Endodermal cell (in vitro differentiated cells): ENCODE data around the gene WAS. TPM values are rescaled to one million over a fixed set of nuclear protein-coding genes. Genes with fewer than 3 reads are reported as not detected.
"Not testable (repeated sequence)": the region's sequence is repeated elsewhere in the genome, so short reads cannot be mapped to it uniquely, and the experiment has no call there.

ENCODE experiments used
- DNase-seq: peaks from one replicate; pipeline ENCODE4 v3.0.0-alpha.2; 2017
- H3K27ac ChIP-seq: 2 replicates; pipeline ENCODE4 v1.5.1; 2013; ENCODE audit warnings: mild to moderate bottlenecking, low read depth, low read length, moderate library complexity
- H3K27me3 ChIP-seq: 2 replicates; pipeline ENCODE4 v1.6.1; 2013; ENCODE audit warnings: mild to moderate bottlenecking, low read length, moderate library complexity; ENCODE audit not compliant: insufficient read depth, control insufficient read depth, poor library complexity, severe bottlenecking
- H3K36me3 ChIP-seq: 2 replicates; pipeline ENCODE4 v1.7.0; 2013; ENCODE audit warnings: mild to moderate bottlenecking, low read length, moderate library complexity; ENCODE audit not compliant: control insufficient read depth, insufficient read depth
- H3K4me1 ChIP-seq: one replicate; pipeline ENCODE4 v1.7.0; 2013; ENCODE audit warnings: low read length; ENCODE audit not compliant: control insufficient read depth, insufficient read depth
- H3K4me3 ChIP-seq: 2 replicates; pipeline ENCODE4 v1.5.1; 2013; ENCODE audit warnings: mild to moderate bottlenecking, low read length, moderate library complexity
- H3K9ac ChIP-seq: 2 replicates; pipeline ENCODE4 v1.6.1; 2013; ENCODE audit warnings: mild to moderate bottlenecking, low read length, moderate library complexity; ENCODE audit not compliant: poor library complexity, severe bottlenecking; ENCODE audit errors: extremely low read depth
- H3K9me3 ChIP-seq: 2 replicates; pipeline ENCODE4 v1.6.1; 2013; ENCODE audit warnings: mild to moderate bottlenecking, low read length, moderate library complexity; ENCODE audit not compliant: control insufficient read depth
- H3K27ac Mint-ChIP-seq: 2 replicates; pipeline ENCODE4 v1.8.0; 2020; ENCODE audit warnings: mixed read lengths
- H3K27me3 Mint-ChIP-seq: 2 replicates; pipeline ENCODE4 v1.8.0; 2021; ENCODE audit warnings: mild to moderate bottlenecking, mixed read lengths; ENCODE audit not compliant: insufficient read depth
- H3K36me3 Mint-ChIP-seq: 2 replicates; pipeline ENCODE4 v1.8.0; 2020; ENCODE audit warnings: low read depth, mixed read lengths
- H3K4me1 Mint-ChIP-seq: 2 replicates; pipeline ENCODE4 v1.8.0; 2020; ENCODE audit warnings: mixed read lengths
- H3K4me3 Mint-ChIP-seq: 2 replicates; pipeline ENCODE4 v1.8.0; 2020; ENCODE audit warnings: mild to moderate bottlenecking, moderate library complexity, mixed read lengths
- H3K9me3 Mint-ChIP-seq: 2 replicates; pipeline ENCODE4 v1.8.0; 2020; ENCODE audit warnings: mild to moderate bottlenecking, mixed read lengths
- CTCF ChIP-seq: fragments of 200-600 bp; sonication (generic); conservative IDR thresholded peaks from 2 replicates; pipeline ENCODE4 v1.5.0; 2021; ENCODE audit warnings: antibody characterized with exemption, mild to moderate bottlenecking
- WGBS, 2 experiments: methylation state at CpG; one replicate each; pipeline versions ENCODE4 v1.1.5 to v1.1.7; 2013; ENCODE audit warnings: missing lambda C conversion rate in 2 of 2, mixed read lengths in 1 of 2; ENCODE audit not compliant: insufficient coverage in 1 of 2, insufficient read length in 1 of 2; 5-methylcytosine and 5-hydroxymethylcytosine counted together
- total RNA-seq, 2 donors: library from RNA; stranded (reverse); fragmentation: NEBNext Ultra II Directional in 1 of 2; extraction: Animal tissue kit (Norgen Biotek cat#: 25700) in 1 of 2; gene quantifications; 2 replicates in 1 of 2; 3 replicates in 1 of 2; pipeline ENCODE4 v1.2.1, GENCODE V29; 2021

WAS gene
- total RNA-seq, 2 donors from 2014 or later: 0.51 to 0.84 TPM

- not testable (repeated sequence) for H3K4me3 Mint-ChIP-seq, H3K4me1 ChIP-seq, H3K36me3 Mint-ChIP-seq, H3K27me3 ChIP-seq, H3K27ac ChIP-seq, H3K4me1 Mint-ChIP-seq, H3K9me3 ChIP-seq, H3K27me3 Mint-ChIP-seq, H3K9ac ChIP-seq, H3K27ac Mint-ChIP-seq, H3K36me3 ChIP-seq, H3K4me3 ChIP-seq, DNase-seq
- 93 to 98% methylated on average over 14 to 24 of the region's 34 CpGs for WGBS, 2 experiments
- peaks cover 59% of the 10 kb centered on the region for H3K9me3 Mint-ChIP-seq
Measured at GRCh38 chrX:48659686-48660085, 23.9 kb upstream of the WAS start.

- no peak overlapping the region for H3K27ac ChIP-seq
- H3K4me1 Mint-ChIP-seq: no peaks in the 10 kb centered on the region
- no peak for TF ChIP-seq CTCF
- H3K4me1 ChIP-seq: no peaks in the 10 kb centered on the region
- 89% methylated on average over 1 of the region's 1 CpG; no CpG with 5 or more reads in 1 of the 2 experiments for WGBS, 2 experiments
- peaks cover 56% of the 10 kb centered on the region for H3K9me3 Mint-ChIP-seq
- no peak for DNase-seq
- H3K36me3 ChIP-seq: no peaks in the 10 kb centered on the region
- H3K27me3 Mint-ChIP-seq: peaks cover 5% of the 10 kb centered on the region
- H3K9me3 ChIP-seq: no peaks in the 10 kb centered on the region
- no peak overlapping the region for H3K27ac Mint-ChIP-seq
- no peak overlapping the region for H3K4me3 ChIP-seq
- H3K36me3 Mint-ChIP-seq: no peaks in the 10 kb centered on the region
- H3K4me3 Mint-ChIP-seq: no peak overlapping the region
- no peak overlapping the region for H3K9ac ChIP-seq
- no peaks in the 10 kb centered on the region for H3K27me3 ChIP-seq
Measured at GRCh38 chrX:48663241-48663640, 20.4 kb upstream of the WAS start.

GRCh38 chrX:48664156-48664555 lies 19.4 kb upstream of the WAS start:
- Histone ChIP-seq H3K9ac (no peak overlapping the region), H3K4me1 (no peaks in the 10 kb centered on the region), H3K36me3 (no peaks in the 10 kb centered on the region), H3K9me3 (no peaks in the 10 kb centered on the region), H3K4me3 (no peak overlapping the region), H3K27me3 (no peaks in the 10 kb centered on the region), H3K27ac (no peak overlapping the region)
- no peak overlapping the region for H3K4me3 Mint-ChIP-seq
- peaks cover 56% of the 10 kb centered on the region for H3K9me3 Mint-ChIP-seq
- H3K27me3 Mint-ChIP-seq: peaks cover 5% of the 10 kb centered on the region
- no peak for TF ChIP-seq CTCF
- no peaks in the 10 kb centered on the region for H3K36me3 Mint-ChIP-seq
- H3K27ac Mint-ChIP-seq: no peak overlapping the region
- WGBS, 2 experiments: 100% methylated on average over 1 of the region's 1 CpG; no CpG with 5 or more reads in 1 of the 2 experiments
- H3K4me1 Mint-ChIP-seq: no peaks in the 10 kb centered on the region
- DNase-seq: no peak

- peaks cover under 1% of the 10 kb centered on the region for H3K27me3 Mint-ChIP-seq
- no peak overlapping the region for H3K9ac ChIP-seq
- H3K36me3 ChIP-seq: no peaks in the 10 kb centered on the region
Measured at GRCh38 chrX:48665991-48666390, 17.6 kb upstream of the WAS start.

More at GRCh38 chrX:48665991-48666390, 17.6 kb upstream of the WAS start:
- no peak overlapping the region for H3K4me3 Mint-ChIP-seq
- Histone ChIP-seq H3K27ac (no peak overlapping the region), H3K4me3 (no peak overlapping the region), H3K27me3 (no peaks in the 10 kb centered on the region), H3K4me1 (no peaks in the 10 kb centered on the region), H3K9me3 (no peaks in the 10 kb centered on the region)
- TF ChIP-seq CTCF: no peak
- DNase-seq: no peak
- peaks cover 53% of the 10 kb centered on the region for H3K9me3 Mint-ChIP-seq
- no peaks in the 10 kb centered on the region for H3K4me1 Mint-ChIP-seq
- no peaks in the 10 kb centered on the region for H3K36me3 Mint-ChIP-seq
- 71% methylated on average over 2 of the region's 2 CpGs; no CpG with 5 or more reads in 1 of the 2 experiments for WGBS, 2 experiments
- H3K27ac Mint-ChIP-seq: no peak overlapping the region
